HepG2 (cell line): ENCODE data around the gene CCT5. TPM values are rescaled to one million over a fixed set of nuclear protein-coding genes. Genes with fewer than 3 reads are reported as not detected.

Experiments used
- CREBL2 ChIP-seq: sonication (generic); formaldehyde crosslinking; IDR thresholded peaks from 2 replicates; pipeline ENCODE4 v1.8.1; 2023; ENCODE audit warnings: missing genetic modification reagents, mild to moderate bottlenecking, borderline replicate concordance
- FUBP1 ChIP-seq: sonication (generic); formaldehyde crosslinking; IDR thresholded peaks from 2 replicates; pipeline ENCODE4 v1.5.1; 2020; ENCODE audit warnings: missing genetic modification reagents, mild to moderate bottlenecking, borderline replicate concordance
- MED13 ChIP-seq: sonication (generic); formaldehyde crosslinking; IDR thresholded peaks from 2 replicates; pipeline ENCODE4 v1.5.0; 2020; ENCODE audit warnings: missing genetic modification reagents
- PBX2 ChIP-seq: IDR thresholded peaks from 2 replicates; pipeline ENCODE4 v1.6.1; 2016; ENCODE audit warnings: control low read depth
- PREB ChIP-seq: sonication (generic); formaldehyde crosslinking; IDR thresholded peaks from 2 replicates; pipeline ENCODE4 v1.4.0; 2020; ENCODE audit warnings: missing genetic modification reagents
- ZBTB4 ChIP-seq: sonication (generic); formaldehyde crosslinking; IDR thresholded peaks from 2 replicates; pipeline ENCODE4 v1.4.0; 2020; ENCODE audit warnings: missing genetic modification reagents, mild to moderate bottlenecking, borderline replicate concordance
- ZGPAT ChIP-seq: IDR thresholded peaks from 2 replicates; pipeline ENCODE4 v1.6.1; 2016; ENCODE audit warnings: mild to moderate bottlenecking
- ZNF407 ChIP-seq: sonication (generic); formaldehyde crosslinking; IDR thresholded peaks from one replicate; pipeline ENCODE4 v1.5.1; 2020; ENCODE audit warnings: mild to moderate bottlenecking, missing genetic modification reagents; ENCODE audit errors: not compliant biosample characterization
- polyA plus RNA-seq, 8 experiments: library from polyadenylated mRNA; depleted of rRNA in 3 of 8; stranded (reverse) in 7 of 8; unstranded in 1 of 8; fragments of >200 nt; fragmentation: Illumina TruSeq in 4 of 8; extraction: Trizol in 4 of 8; gene quantifications; 2 replicates each; pipeline versions ENCODE4 v1.2.1 to v1.2.3, GENCODE V29; 2011 to 2016; ENCODE audit warnings: low read depth in 4 of 8, missing spikeins in 1 of 8, mixed read lengths in 1 of 8; ENCODE audit not compliant: insufficient read depth in 1 of 8
- total RNA-seq, 5 experiments: library from RNA; depleted of rRNA; stranded (reverse); fragments of >200 nt; fragmentation: Illumina TruSeq; extraction: Trizol; gene quantifications; 2 replicates each; pipeline ENCODE4 v1.2.3, GENCODE V29; 2016; ENCODE audit warnings: low read depth in 1 of 5

The CCT5 gene
- total and polyA plus RNA-seq, 2 of the 13 experiments (the other 11 are each of a cell fraction or from before 2014, with no cell fraction given): 319 to 708 TPM

GRCh38 chr5:10249948-10250805 lies at the start of gene CCT5 (continued):
- TF ChIP-seq ZBTB4 (CRISPR knock-in tag) (no peak), PREB (no peak), ZGPAT (CRISPR knock-in tag) (no peak; the same call in 1 of the 2 replicates), CREBL2 (CRISPR knock-in tag) (no peak; the same call in 1 of the 2 replicates), FUBP1 (CRISPR knock-in tag) (no peak), ZNF407 (CRISPR knock-in tag) (peak; percentile 90), MED13 (CRISPR knock-in tag) (peak; percentile 17; the same call in 1 of the 2 replicates), PBX2 (no peak)
